NCI-H1436 treated with DMSO at 0.1 percent for 48 hours (cell line): ENCODE data around the gene CD160.
"Not testable (repeated sequence)": the region's sequence is repeated elsewhere in the genome, so short reads cannot be mapped to it uniquely, and the experiment has no call there.

Experiments
- DNase-seq: peaks from one replicate; lab custom pipeline; 2025; lab: John Stamatoyannopoulos, UW

The CD160 gene

GRCh38 chr1:145710291-145711027, 8.8 kb upstream of the CD160 start:
- DNase-seq: no peak

DNA sequence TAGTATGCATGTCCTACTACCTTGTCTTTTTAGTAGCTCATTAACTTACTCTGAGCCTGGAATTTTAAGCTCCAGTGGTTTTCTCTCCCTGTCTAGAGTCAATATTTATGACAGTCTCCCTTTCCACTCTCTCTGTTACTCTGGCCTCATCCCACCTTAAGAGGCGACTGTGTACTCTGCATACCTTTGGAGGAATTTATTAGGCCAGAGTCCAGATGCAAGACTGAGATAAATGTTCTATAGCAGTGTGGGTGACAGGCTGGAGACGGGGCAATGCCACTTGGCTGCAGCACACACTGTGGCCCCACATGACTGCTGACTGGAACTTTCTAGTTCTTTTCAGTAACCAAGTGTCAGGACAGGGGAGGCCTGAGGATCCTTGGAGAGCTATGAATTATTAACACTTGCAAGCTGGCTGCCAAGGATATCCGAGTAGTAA, 8.1 kb upstream of the CD160 start:
- DNase-seq: no peak

- DNase-seq: no peak
Observed at GRCh38 chr1:145714524-145715111, 4.7 kb upstream of the CD160 start.

GRCh38 chr1:145716641-145717345, 2.5 kb upstream of the CD160 start:
- DNase-seq: no peak

DNA sequence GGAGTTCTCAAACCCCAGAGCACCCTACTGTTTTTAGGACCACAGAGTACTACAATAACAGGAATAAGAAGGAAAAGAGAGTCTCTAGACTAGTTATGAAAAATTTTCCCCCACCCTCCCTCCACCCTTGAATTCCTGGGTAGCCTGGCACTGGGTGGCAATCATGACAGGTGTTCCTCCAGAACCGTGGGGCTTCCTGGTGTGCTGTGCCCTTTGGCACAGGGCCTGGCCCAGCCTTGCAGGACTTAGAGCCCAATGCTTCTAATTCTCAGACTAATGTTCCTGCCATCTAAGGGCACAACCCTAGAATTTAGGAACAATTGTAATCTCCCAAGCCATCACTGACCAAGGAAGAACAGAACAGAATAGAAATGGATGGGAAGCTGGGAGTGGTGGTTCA, 1.5 kb upstream of the CD160 start:
- DNase-seq: no peak

DNA sequence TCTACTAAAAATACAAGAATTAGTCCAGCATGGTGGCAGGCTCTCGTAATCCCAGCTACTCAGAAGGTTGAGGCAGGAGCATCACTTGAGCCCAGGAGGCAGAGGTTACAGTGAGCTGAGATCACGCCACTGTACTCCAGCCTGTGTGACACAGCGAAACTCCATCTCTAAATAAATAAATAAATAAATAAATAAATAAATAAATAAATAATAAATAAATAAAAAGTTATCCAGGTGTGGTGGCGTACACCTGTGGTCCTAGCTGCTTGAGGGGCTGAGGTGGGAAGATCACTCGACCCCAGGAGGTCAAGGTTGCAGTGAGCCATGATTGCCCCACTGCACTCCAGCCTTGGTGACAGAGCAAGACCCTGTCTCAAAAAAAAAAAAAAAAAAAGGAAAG, 834 bp upstream of the CD160 start:
- DNase-seq: not testable (repeated sequence)

GRCh38 chr1:145720556-145720877, 1.2 kb downstream of the CD160 start:
- DNase-seq: no peak

GRCh38 chr1:145720878-145721671, 1.8 kb downstream of the CD160 start:
- no peak for DNase-seq

GRCh38 chr1:145726193-145726592, 6.9 kb downstream of the CD160 start:
- not testable (repeated sequence) for DNase-seq

- DNase-seq: no peak
Observed at GRCh38 chr1:145729196-145729595, 9.9 kb downstream of the CD160 start.

DNA sequence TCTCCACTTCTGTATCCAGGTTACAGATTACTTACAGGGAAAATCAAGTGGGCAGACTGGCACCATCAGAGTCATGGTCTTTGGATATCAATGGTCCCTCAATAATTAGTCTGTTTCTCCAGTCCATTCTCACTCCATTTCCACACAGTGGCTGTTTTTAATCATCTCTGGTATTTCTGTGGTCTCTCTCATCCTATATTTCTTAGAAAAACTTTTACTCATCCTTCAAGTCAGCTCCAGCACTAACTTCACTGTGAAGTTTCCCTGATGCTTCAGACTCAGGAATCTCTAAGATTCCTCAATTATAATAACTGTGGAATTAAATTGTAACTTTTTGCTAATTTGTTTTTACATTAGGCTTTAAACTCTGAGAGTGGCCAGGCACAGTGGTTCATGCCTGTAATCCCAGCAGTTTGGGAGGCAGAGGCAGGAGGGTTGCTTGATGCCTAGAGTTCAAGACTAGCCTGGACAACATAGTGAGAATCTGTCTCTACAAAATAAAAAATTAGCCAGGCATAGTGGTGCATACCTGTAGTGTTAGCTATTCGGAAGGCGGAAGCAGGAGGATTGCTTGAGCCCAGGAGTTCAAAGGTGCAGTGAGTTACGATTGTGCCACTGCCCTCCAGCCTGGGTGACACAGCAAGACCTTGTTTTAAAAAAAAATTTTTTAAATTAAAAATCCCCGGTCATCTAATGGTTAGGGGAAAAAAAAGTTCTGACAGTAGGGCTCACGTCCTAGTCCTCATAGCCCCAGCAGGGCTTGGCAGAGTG, 10.6 kb downstream of the CD160 start:
- DNase-seq: no peak

DNA sequence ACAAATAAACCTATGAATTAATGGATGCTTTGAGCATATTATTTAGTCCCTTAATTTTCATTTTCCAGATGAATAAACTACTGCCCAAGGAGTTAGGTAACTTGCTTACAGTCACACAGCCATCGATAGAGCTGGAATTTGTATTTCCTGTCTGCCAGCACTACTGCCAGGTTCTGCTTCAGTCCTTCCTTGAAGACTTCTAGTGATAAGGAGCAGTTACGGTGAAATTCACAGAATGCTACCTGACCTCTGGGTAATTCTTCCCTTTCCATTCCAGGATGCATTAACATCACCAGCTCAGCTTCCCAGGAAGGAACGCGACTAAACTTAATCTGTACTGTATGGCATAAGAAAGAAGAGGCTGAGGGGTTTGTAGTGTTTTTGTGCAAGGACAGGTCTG, 11.2 kb downstream of the CD160 start:
- no peak for DNase-seq

- no peak for DNase-seq
Observed at GRCh38 chr1:145730900-145731299, 11.6 kb downstream of the CD160 start.

GRCh38 chr1:145736191-145736590, 16.9 kb downstream of the CD160 start:
- no peak for DNase-seq

DNA sequence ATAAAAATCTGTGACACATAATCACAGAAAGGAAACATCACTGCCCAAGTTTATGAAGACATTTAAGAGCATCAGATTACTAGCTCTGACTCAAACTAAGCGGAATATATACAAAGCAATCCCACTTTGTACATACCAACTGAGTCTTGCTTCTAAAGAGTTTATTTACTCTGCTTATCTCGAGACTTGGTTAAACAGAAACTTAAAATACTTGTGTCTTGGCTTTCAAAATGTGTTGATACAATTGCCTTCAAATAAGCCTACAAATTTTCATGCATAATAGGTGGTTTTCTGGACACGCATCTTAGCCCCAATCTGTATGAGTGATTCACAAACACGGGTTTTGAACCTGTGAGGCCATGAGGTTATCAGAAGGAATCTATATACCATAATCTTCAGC, 21.0 kb downstream of the CD160 start:
- DNase-seq: no peak

DNA sequence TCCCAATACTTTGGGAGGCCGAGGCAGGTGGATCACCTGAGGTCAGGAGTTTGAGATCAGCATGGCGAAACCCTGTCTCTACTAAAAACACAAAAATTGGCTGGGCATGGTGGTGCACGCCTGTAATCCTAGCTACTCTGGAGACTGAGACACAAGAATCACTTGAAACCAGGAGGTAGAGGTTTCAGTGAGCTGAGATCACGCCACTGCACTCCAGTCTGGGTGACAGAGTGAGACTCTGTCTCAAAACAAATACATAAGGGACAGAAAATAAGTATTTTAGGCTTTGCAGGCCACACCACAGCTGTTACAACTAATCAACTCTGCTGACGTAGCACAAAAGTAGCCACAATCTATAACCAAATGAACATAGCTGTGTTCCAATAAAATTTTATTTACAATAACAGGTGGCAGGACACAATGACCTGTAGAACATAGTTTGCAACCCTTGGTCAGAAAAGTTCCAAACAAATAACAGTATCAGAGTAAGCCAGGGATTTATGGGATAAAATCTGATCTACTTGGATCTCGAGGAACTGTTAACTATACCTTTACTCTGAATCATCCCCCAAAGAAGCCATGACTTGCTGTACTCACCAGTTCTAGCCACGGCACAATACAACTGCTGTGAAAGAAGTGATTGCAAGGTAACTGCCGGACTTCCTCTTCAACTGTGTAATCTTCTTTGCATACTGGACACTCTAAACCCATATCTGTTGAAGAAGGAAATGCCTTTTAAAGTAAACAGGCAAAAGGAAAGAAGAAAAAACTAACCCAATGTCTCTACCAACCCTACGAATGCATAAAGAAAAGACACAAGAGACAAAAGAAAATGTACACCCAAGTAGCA, 28.3 kb downstream of the CD160 start:
- no peak for DNase-seq

GRCh38 chr1:145750426-145750825, 31.1 kb downstream of the CD160 start:
- DNase-seq: no peak

DNA sequence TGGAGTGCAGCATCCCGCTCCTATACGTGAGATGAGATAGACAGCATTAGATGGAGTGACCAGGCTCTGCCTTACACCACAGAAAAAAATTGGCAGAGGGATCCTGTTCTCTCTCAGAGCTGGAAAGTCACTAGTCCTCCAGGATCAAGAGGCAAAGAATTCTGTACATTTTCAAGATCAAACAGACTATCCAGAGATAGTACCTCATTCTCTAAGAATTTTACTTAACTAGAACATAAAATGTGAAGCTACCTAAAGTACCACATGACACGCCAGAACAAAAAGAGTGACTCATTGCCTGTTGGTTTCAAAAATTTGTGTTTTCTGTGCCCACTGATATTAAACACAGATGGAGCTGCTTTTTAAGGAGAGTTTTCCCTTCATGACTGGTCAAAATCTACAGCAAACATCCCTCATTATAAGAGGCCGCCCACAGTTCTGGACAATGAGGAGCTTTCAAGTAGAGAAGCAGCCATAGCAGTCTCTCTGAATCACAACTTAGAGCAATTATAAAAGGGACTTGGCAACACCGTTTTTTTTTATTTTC, 32.3 kb downstream of the CD160 start:
- no peak for DNase-seq

GRCh38 chr1:145757420-145757819, 38.1 kb downstream of the CD160 start:
- DNase-seq: no peak

DNA sequence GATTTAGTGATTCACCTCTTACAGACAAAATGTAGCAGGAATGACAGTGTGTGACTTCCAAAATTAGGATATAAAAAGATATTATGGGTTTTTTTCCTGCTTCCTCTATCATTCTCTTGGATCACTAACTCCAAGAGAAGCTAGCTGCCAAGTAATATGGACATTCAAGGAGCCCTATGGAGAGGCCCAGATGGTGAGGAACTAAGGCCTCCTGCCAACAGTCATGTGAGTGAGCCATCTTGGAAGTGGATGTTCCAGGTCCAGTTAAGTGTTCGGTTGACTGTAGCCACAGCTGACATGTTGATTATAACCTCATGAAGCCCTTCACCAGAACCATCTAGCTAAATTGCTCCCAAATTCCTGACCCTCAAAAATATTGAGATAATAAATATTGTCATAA, 38.8 kb downstream of the CD160 start:
- DNase-seq: no peak

DNA sequence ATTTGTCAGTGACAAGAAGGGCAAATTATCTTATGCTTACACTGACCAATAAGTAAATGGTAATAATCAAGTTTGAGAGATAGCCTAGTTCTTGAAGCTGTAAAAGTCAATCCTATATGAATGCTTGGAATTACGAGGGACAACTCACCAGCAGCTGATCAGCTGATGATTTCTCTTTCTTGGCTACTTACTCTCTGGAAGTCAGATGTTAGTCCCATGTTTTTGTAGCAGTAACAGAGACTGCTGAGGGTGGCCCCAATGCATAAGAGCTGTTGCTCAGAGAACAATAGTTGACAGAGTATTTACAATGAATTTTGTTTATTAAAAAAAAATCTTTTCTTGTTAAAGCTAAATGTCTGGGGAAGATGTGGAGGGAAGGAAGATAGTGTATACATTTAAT, 39.3 kb downstream of the CD160 start:
- no peak for DNase-seq
